ENCODE data around the gene GBF1.

The GBF1 gene

DNA sequence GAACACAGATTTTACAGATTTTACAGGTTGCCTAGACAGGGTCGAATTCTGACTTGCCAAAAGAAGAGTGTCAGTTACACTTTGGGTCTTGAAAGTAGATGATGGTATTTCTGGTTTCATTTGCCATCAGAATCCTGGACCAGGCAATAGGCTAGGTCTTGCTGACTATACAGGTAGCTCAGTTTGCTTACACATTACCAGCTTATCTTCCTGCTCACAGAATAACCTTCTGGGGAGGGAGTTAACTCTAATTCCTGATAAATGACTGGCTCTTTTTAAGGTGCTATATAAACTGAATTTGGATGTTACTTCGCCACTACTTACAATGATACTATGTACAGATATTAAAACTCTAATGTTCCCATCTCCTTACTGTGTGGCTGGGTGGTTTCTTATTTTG, 39.8 kb downstream of the GBF1 start:
- H3K9me3 ChIP-seq (ENCODE audit: low read depth, low read length), result no peaks in the 10 kb centered on the region
- no peak overlapping the region for H3K9ac ChIP-seq (ENCODE audit: insufficient read length)
- H3K4me3 ChIP-seq, result no peak overlapping the region
- TF ChIP-seq EZH2 (IDR thresholded peaks at IDR 0.05), result no peak
- H3K36me3 ChIP-seq (ENCODE audit: insufficient read depth, low read length), result no peaks in the 10 kb centered on the region
- DNase-seq (ENCODE audit: low read depth, low spot score), result no peak
- no peak overlapping the region for H3K27ac ChIP-seq

DNA sequence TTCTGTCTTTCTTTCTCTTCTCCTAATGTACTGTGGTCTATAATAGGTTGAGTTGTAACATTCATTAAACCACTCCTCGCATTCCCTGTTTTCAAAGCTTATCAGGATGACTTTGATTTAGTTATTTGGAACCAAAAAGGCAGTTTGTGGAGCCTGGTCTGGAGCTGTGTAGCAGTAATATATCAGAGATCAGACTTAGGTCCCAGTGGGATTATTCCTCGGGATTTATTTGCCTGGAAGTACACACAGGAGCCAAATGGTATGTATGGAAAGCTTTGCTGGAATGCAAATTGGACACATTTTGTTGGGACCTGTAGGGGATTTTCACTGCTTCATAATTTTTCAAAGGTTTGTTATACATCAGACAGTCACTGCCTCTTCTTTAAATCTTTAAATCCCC, 40.9 kb downstream of the GBF1 start:
- DNase-seq (ENCODE audit: low read depth, low spot score), result no peak
- no peaks in the 10 kb centered on the region for H3K36me3 ChIP-seq (ENCODE audit: insufficient read depth, low read length)
- H3K4me3 ChIP-seq, result no peak overlapping the region
- no peak overlapping the region for H3K27ac ChIP-seq
- no peak overlapping the region for H3K9ac ChIP-seq (ENCODE audit: insufficient read length)
- TF ChIP-seq FOXP2 (optimal IDR thresholded peaks at IDR 0.05; ENCODE audit: control extremely low read depth, extremely low read length, insufficient read depth) (no peak), POLR2AphosphoS5 (IDR thresholded peaks at IDR 0.05; ENCODE audit: borderline replicate concordance, low read depth, low read length) (no peak), EZH2 (IDR thresholded peaks at IDR 0.05) (no peak)
- no peaks in the 10 kb centered on the region for H3K9me3 ChIP-seq (ENCODE audit: low read depth, low read length)

DNA sequence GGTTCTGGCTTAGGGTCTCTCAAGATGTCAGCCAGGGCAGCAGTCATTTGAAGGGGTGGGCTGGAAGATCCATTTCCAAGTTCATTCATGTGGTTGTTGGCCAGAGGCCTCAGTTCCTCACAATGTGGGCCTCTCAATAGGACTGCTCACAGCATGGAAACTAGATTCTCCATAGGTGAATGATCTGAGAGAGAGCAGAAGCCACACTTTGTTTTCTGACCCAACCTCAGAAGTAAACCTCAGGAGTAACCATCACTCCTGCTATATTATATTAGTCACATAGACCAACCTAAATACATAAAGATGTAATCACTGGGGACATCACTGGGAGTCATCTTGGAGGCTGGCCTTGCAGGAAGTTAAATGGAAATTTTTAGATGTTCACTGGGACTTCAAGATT, 42.2 kb downstream of the GBF1 start:
- Histone ChIP-seq H3K27ac (no peak overlapping the region), H3K36me3 (ENCODE audit: insufficient read depth, low read length) (no peaks in the 10 kb centered on the region), H3K9ac (ENCODE audit: insufficient read length) (no peak overlapping the region), H3K9me3 (ENCODE audit: low read depth, low read length) (no peaks in the 10 kb centered on the region), H3K4me3 (no peak overlapping the region)
- DNase-seq (ENCODE audit: low read depth, low spot score), result no peak
- TF ChIP-seq POLR2AphosphoS5 (IDR thresholded peaks at IDR 0.05; ENCODE audit: borderline replicate concordance, low read depth, low read length) (no peak), FOXP2 (optimal IDR thresholded peaks at IDR 0.05; ENCODE audit: control extremely low read depth, extremely low read length, insufficient read depth) (no peak), EZH2 (IDR thresholded peaks at IDR 0.05) (no peak)

DNA sequence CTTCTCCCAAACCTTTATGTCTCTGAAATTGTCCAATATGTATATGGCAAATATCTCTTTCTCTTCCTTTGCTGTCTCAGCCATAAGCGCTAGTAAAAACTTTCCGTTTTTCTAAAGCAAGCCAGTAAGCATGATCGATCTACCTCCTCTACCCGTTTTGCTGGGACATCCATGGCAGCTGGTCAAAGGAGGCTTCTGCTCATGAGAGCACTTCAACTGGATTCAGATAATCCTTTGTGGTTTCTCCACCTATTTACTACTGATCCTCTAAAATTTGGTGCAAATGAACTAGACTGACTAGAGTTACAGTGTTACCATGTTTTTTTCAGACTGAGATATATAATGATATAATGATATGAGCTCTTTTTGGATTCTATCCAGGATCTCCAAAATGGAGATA, 42.7 kb downstream of the GBF1 start:
- no peak overlapping the region for H3K9ac ChIP-seq (ENCODE audit: insufficient read length)
- TF ChIP-seq POLR2AphosphoS5 (IDR thresholded peaks at IDR 0.05; ENCODE audit: borderline replicate concordance, low read depth, low read length) (no peak), EZH2 (IDR thresholded peaks at IDR 0.05) (no peak), FOXP2 (optimal IDR thresholded peaks at IDR 0.05; ENCODE audit: control extremely low read depth, extremely low read length, insufficient read depth) (no peak)
- H3K9me3 ChIP-seq (ENCODE audit: low read depth, low read length), result no peaks in the 10 kb centered on the region
- H3K4me3 ChIP-seq, result no peak overlapping the region
- no peak for DNase-seq (ENCODE audit: low read depth, low spot score)
- H3K27ac ChIP-seq, result no peak overlapping the region
- H3K36me3 ChIP-seq (ENCODE audit: insufficient read depth, low read length), result no peaks in the 10 kb centered on the region

DNA sequence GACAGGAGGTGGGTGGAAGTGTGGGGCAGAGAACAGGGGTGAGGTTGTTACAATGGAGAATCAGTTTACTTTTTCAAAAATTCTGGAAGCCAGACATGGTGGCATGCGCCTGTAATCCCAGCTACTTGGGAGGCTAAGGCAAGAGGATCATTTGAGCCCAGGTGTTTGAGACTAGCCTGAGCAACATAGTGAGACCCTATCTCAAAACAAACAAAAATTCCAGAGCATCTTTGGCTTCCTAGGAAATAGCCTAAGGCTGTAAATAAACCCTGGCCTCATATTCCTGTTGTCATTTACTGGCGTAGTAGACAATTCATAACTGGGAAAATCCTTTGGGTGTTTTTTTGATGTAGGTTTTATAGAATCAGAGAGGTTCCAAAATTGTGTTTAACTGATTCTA, 44.0 kb downstream of the GBF1 start:
- no peaks in the 10 kb centered on the region for H3K36me3 ChIP-seq (ENCODE audit: insufficient read depth, low read length)
- no peaks in the 10 kb centered on the region for H3K9me3 ChIP-seq (ENCODE audit: low read depth, low read length)
- DNase-seq (ENCODE audit: low read depth, low spot score), result no peak
- H3K4me3 ChIP-seq, result no peak overlapping the region
- no peak overlapping the region for H3K9ac ChIP-seq (ENCODE audit: insufficient read length)
- TF ChIP-seq EZH2 (IDR thresholded peaks at IDR 0.05) (no peak), FOXP2 (optimal IDR thresholded peaks at IDR 0.05; ENCODE audit: control extremely low read depth, extremely low read length, insufficient read depth) (no peak), POLR2AphosphoS5 (IDR thresholded peaks at IDR 0.05; ENCODE audit: borderline replicate concordance, low read depth, low read length) (no peak)
- H3K27ac ChIP-seq, result no peak overlapping the region

DNA sequence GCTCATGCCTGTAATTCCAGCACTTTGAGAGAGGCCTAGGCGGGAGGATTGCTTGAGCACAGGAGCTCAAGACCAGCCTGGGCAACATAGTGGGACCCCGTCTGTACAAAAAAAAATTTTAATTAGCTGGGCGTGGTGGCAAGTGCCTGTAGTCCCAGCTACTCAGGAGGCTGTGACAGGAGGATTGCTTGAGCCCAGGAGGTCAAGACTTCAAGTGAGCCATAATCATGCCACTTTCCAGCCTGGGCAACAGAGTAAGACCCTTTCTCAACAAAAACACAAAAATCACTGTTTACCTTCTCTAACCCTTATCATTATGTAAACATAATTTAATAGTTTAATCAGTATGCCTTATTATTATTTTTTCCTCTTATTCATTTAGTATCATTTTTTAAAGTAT, 44.5 kb downstream of the GBF1 start:
- Histone ChIP-seq H3K36me3 (ENCODE audit: insufficient read depth, low read length) (no peaks in the 10 kb centered on the region), H3K9ac (ENCODE audit: insufficient read length) (no peak overlapping the region), H3K27ac (no peak overlapping the region), H3K9me3 (ENCODE audit: low read depth, low read length) (no peaks in the 10 kb centered on the region), H3K4me3 (no peak overlapping the region)
- no peak for DNase-seq (ENCODE audit: low read depth, low spot score)
- TF ChIP-seq POLR2AphosphoS5 (IDR thresholded peaks at IDR 0.05; ENCODE audit: borderline replicate concordance, low read depth, low read length) (no peak), EZH2 (IDR thresholded peaks at IDR 0.05) (no peak), FOXP2 (optimal IDR thresholded peaks at IDR 0.05; ENCODE audit: control extremely low read depth, extremely low read length, insufficient read depth) (no peak)

DNA sequence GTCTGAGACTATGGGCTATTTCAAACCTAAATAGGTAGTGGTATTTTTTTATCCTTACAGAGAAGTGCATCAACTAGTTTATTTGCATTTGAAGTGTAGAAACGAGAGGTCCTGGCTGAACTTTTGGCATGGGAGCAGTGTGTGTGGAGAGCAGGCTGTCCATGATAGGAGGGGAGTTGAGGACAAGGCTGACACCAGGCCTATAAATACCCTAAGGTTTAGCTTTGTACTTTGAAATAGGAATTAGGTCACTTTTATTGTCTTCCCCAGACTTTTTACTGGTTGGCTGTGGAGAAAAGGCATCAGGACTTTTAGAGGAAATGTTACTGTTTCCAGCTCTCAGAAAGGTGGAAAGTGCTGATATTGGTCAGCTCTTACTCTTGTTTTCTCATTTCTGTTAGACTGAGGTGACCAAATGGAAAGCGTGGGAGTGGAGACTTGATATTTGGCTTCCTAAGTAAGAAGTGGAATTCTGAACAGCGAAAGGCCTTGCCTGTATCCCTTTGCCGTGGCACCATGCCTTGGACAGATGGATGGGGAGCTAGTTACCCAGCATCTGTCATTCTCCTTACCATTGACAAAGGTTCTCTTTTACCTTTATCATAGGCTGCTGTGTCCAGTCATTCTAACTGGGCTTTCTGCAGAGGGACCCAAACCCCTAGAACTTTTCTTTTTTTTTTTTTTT, 46.0 kb downstream of the GBF1 start:
- TF ChIP-seq EZH2 (IDR thresholded peaks at IDR 0.05), result no peak
- TF ChIP-seq POLR2AphosphoS5 (IDR thresholded peaks at IDR 0.05; ENCODE audit: borderline replicate concordance, low read depth, low read length), result no peak
- no peak for TF ChIP-seq FOXP2 (optimal IDR thresholded peaks at IDR 0.05; ENCODE audit: control extremely low read depth, extremely low read length, insufficient read depth)
- no peak for DNase-seq (ENCODE audit: low read depth, low spot score)
- Histone ChIP-seq H3K4me3 (no peak overlapping the region), H3K36me3 (ENCODE audit: insufficient read depth, low read length) (no peaks in the 10 kb centered on the region), H3K9me3 (ENCODE audit: low read depth, low read length) (no peaks in the 10 kb centered on the region), H3K27ac (no peak overlapping the region), H3K9ac (ENCODE audit: insufficient read length) (no peak overlapping the region)

DNA sequence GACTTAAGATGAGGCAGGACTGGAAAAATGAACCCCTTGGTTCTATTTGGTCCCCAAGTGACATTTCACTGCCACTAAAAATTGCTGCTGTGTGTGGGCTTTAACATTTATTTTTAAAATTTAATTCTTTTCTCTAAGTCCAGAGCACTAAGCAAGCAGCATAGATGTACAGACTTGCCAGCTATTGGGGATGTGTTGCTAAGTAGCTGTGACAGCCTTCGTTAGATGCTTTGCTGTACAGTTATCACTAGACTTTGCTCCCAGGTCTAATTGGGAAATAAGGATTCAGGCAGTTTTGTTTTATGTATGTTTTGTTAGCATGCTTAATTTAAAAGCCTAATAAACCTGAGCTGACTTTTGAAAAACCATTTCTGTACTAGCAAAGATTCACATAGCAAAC, 51.8 kb downstream of the GBF1 start:
- DNase-seq (ENCODE audit: low read depth, low spot score), result no peak
- no peak for TF ChIP-seq POLR2AphosphoS5 (IDR thresholded peaks at IDR 0.05; ENCODE audit: borderline replicate concordance, low read depth, low read length)
- TF ChIP-seq EZH2 (IDR thresholded peaks at IDR 0.05), result no peak
- TF ChIP-seq FOXP2 (optimal IDR thresholded peaks at IDR 0.05; ENCODE audit: control extremely low read depth, extremely low read length, insufficient read depth), result no peak
- no peaks in the 10 kb centered on the region for H3K9me3 ChIP-seq (ENCODE audit: low read depth, low read length)
- no peak overlapping the region for H3K4me3 ChIP-seq
- H3K36me3 ChIP-seq (ENCODE audit: insufficient read depth, low read length), result no peaks in the 10 kb centered on the region
- no peak overlapping the region for H3K27ac ChIP-seq
- H3K9ac ChIP-seq (ENCODE audit: insufficient read length), result no peak overlapping the region

DNA sequence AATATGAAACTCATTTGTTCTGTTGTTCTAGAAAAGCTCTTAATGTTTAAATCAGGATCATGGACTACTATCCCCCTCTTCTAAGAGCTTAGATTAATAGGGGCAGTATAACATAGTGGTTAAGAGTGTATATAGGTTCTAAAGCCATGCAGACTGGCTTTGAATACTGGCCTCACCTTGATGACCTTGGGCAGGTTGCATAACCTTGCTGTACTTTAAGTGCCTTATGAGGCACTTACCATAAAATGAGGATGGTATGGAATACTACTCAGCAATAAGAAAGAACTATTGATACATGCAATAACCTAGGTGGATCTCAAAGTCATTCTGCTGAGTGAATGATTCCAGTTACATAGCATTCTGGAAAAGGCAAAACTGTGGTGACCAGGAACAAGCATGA, 53.6 kb downstream of the GBF1 start:
- no peak for TF ChIP-seq FOXP2 (optimal IDR thresholded peaks at IDR 0.05; ENCODE audit: control extremely low read depth, extremely low read length, insufficient read depth)
- TF ChIP-seq EZH2 (IDR thresholded peaks at IDR 0.05), result no peak
- TF ChIP-seq POLR2AphosphoS5 (IDR thresholded peaks at IDR 0.05; ENCODE audit: borderline replicate concordance, low read depth, low read length), result no peak
- DNase-seq (ENCODE audit: low read depth, low spot score), result no peak
- H3K9ac ChIP-seq (ENCODE audit: insufficient read length), result no peak overlapping the region
- no peak overlapping the region for H3K27ac ChIP-seq
- no peaks in the 10 kb centered on the region for H3K9me3 ChIP-seq (ENCODE audit: low read depth, low read length)
- H3K36me3 ChIP-seq (ENCODE audit: insufficient read depth, low read length), result no peaks in the 10 kb centered on the region
- H3K4me3 ChIP-seq, result no peak overlapping the region
